ENCODE data around the gene MMP8. TPM values are rescaled to one million over a fixed set of nuclear protein-coding genes. Genes with fewer than 3 reads are reported as not detected.

The MMP8 gene
- total and polyA plus RNA-seq, 8 donors: 0.11 to 4.6 (median 0.27) TPM; not detected in 2

DNA sequence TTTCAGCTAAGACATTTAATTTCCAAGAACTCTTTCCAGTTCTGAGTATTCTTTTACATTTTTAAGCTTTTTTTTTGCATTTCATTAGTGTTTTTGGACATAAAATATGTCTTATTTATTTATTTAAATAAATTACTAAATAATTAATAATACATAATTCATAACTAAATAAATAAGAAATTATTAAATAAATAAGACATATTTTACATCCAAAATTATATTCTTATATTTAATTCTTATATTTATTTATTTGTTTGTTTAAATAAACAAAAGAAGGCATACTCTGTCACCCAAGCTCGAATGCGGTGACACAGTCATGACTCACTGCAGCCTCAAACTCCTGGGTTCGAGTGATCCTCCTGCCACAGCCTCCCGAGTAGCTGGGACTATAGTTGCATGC lies 16.1 kb downstream of the MMP8 start:
- H3K27ac ChIP-seq: no peak overlapping the region
- no peaks in the 10 kb centered on the region for H3K9me3 ChIP-seq
- H3K4me3 ChIP-seq: no peak overlapping the region
- DNase-seq (no peak), ATAC-seq (no peak)
- no peaks in the 10 kb centered on the region for H3K27me3 ChIP-seq
- TF ChIP-seq, protein P1, sequence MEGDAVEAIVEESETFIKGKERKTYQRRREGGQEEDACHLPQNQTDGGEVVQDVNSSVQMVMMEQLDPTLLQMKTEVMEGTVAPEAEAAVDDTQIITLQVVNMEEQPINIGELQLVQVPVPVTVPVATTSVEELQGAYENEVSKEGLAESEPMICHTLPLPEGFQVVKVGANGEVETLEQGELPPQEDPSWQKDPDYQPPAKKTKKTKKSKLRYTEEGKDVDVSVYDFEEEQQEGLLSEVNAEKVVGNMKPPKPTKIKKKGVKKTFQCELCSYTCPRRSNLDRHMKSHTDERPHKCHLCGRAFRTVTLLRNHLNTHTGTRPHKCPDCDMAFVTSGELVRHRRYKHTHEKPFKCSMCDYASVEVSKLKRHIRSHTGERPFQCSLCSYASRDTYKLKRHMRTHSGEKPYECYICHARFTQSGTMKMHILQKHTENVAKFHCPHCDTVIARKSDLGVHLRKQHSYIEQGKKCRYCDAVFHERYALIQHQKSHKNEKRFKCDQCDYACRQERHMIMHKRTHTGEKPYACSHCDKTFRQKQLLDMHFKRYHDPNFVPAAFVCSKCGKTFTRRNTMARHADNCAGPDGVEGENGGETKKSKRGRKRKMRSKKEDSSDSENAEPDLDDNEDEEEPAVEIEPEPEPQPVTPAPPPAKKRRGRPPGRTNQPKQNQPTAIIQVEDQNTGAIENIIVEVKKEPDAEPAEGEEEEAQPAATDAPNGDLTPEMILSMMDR (IDR thresholded peaks at IDR 0.05): no peak
- peaks cover 0 to 13% of the 10 kb centered on the region in 2 donors for H3K4me1 ChIP-seq
- intact Hi-C loops (cut with DNase I): no loop called here
- H3K36me3 ChIP-seq: no peaks in the 10 kb centered on the region

DNA sequence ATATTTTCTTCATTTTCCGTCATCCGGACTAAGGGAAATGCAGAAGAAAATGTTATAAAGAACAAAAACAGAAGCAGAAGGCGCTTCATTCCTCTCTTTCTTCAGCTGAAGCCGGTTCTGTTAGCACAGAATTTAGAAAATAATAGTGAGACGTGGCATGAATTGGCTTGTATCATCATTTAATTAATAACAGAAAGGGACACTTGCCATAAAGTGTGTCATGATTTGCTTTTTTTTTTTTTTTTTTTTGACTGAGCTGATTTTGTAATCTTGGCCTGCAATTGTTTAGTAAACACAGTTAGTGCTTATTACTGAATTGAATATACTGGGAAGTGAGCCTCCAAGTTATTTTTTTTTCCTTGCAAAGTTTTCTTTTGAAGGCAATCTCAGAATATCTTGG lies 19.1 kb downstream of the MMP8 start, which contains the start of gene MMP27:
Gene MMP27, minus strand, starts transcription at position 144 of the 400 bp plus-strand sequence. Its CDS starts 55 bp downstream, at position 89.
- TF ChIP-seq, protein P1 (IDR thresholded peaks at IDR 0.05): no peak
- ATAC-seq: no peak
- Histone ChIP-seq H3K9me3 (no peaks in the 10 kb centered on the region), H3K27ac (no peak within 1 kb of the TSS), H3K27me3 (no peaks in the 10 kb centered on the region), H3K4me3 (no peak within 1 kb of the TSS), H3K4me1 (peaks cover 0 to 13% of the 10 kb centered on the region in 2 donors), H3K36me3 (no peaks in the 10 kb centered on the region)
- intact Hi-C loops (cut with DNase I): no loop called here
- DNase-seq: no peak

DNA sequence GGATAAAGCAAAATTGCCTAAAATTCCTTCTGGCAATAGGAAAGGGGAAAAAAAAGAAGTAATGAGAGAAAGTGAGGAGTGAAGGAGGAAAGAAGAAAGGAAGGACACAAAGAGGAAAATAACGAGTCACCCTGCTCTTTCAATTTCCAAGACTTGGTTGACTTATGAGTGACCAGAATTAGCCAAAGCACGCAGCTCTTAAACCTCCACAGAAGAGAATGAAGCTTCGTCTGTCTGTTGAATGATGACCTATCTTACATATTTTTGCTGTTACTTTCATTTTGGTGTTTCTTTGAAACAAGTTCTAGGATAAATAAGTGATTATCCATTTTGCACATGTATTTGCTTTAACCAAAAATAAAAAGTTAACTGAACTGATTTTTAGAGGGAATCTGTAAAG lies 19.9 kb downstream of the MMP8 start:
- DNase-seq (no peak), ATAC-seq (no peak)
- Histone ChIP-seq H3K27ac (no peak overlapping the region), H3K4me1 (peaks cover 0 to 10% of the 10 kb centered on the region in 2 donors), H3K36me3 (no peaks in the 10 kb centered on the region), H3K9me3 (no peaks in the 10 kb centered on the region), H3K27me3 (no peaks in the 10 kb centered on the region), H3K4me3 (no peak overlapping the region)
- intact Hi-C loops (cut with DNase I): no loop called here
- TF ChIP-seq, protein P1 (IDR thresholded peaks at IDR 0.05): no peak

DNA sequence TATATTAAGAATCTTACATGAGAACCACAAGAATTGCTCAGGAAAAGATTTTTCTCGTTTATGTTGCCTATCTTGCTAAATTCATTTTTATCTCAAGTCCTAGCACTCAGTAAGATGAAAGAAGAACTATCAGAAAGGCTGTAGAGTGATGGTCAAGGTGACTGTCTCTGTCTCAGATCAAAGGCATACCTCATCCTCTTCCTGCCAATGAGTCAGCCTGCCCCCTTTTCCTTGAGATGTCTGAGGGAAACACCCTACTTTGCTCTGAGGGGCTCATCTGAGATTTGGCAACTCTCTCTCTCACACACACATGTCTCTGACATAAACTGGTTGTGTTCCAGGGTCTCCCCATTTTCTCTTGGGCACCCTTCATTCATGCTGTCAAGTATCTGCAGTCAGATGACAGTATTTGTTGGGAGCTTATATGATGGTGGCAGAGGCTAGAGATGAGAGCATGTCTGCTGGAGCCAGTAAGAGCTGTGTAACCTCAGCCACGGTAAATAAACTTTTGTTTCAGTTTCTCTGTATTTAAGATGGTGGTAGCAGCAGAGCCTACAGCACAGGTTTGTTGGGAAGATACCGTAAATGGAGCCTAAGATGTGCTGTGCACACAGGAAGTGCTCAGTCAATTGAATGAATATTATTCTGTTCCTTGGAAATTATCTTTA lies 20.8 kb downstream of the MMP8 start:
- no peaks in the 10 kb centered on the region for H3K27me3 ChIP-seq
- intact Hi-C loops (cut with DNase I): no loop called here
- H3K4me1 ChIP-seq: peaks cover 0 to 1% of the 10 kb centered on the region in 2 donors
- H3K4me3 ChIP-seq: no peak overlapping the region
- DNase-seq (no peak), ATAC-seq (no peak)
- H3K36me3 ChIP-seq: no peaks in the 10 kb centered on the region
- TF ChIP-seq, protein P1 (IDR thresholded peaks at IDR 0.05): no peak
- no peak overlapping the region for H3K27ac ChIP-seq
- no peaks in the 10 kb centered on the region for H3K9me3 ChIP-seq

DNA sequence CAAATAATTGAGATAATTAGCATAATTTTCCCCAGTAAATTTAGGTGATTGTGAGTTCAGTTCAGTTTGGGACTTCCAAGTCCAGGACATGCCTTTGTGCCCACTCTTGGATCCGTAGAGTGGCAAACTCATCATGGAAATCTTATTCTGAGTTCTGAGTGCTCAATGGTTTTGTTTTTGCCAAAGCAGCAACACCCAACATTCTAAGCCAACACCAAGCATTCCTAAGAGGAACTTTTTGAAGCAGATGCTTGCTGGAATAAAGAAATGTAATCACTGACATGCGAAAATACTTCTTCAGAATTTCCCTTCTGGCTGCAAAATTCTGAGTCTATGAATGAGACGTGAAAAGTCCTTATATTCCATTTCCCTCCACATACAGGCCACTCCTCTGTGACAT lies 29.6 kb downstream of the MMP8 start:
- H3K27me3 ChIP-seq: no peaks in the 10 kb centered on the region
- H3K4me3 ChIP-seq: no peak overlapping the region
- H3K36me3 ChIP-seq: no peaks in the 10 kb centered on the region
- DNase-seq (no peak), ATAC-seq (no peak)
- TF ChIP-seq, protein P1 (IDR thresholded peaks at IDR 0.05): no peak
- H3K27ac ChIP-seq: no peak overlapping the region
- H3K4me1 ChIP-seq: no peaks in the 10 kb centered on the region
- no peaks in the 10 kb centered on the region for H3K9me3 ChIP-seq
- intact Hi-C loops (cut with DNase I): no loop called here
